Measurements from ENCODE around the gene ZNF429. TPM values are rescaled to one million over a fixed set of nuclear protein-coding genes. Genes with fewer than 3 reads are reported as not detected.

Gene ZNF429
- total RNA-seq, 1 donor = 26.1 TPM

GRCh38 chr19:21587549-21587948, 82.1 kb downstream of the ZNF429 start:
- no peak for DNase-seq (ENCODE audit: low read depth in 2 of 3, low spot score in 2 of 3)

GRCh38 chr19:21588065-21588601, 82.7 kb downstream of the ZNF429 start:
- DNase-seq (ENCODE audit: low read depth in 2 of 3, low spot score in 2 of 3) = no peak

GRCh38 chr19:21590867-21591266, 85.5 kb downstream of the ZNF429 start:
- no peak for DNase-seq (ENCODE audit: low read depth in 2 of 3, low spot score in 2 of 3)

GRCh38 chr19:21593008-21593481, 87.6 kb downstream of the ZNF429 start:
- DNase-seq (ENCODE audit: low read depth in 2 of 3, low spot score in 2 of 3) = no peak

GRCh38 chr19:21593502-21593901, 88.1 kb downstream of the ZNF429 start:
- no peak for DNase-seq (ENCODE audit: low read depth in 2 of 3, low spot score in 2 of 3)

- DNase-seq (ENCODE audit: low read depth in 2 of 3, low spot score in 2 of 3) = peak in 2 of 3 donors; percentile 66 to 87
These were observed 88.8 kb downstream of the ZNF429 start for GRCh38 chr19:21593934-21594820.

- no peak for DNase-seq (ENCODE audit: low read depth in 2 of 3, low spot score in 2 of 3)
These were observed 89.8 kb downstream of the ZNF429 start for GRCh38 chr19:21595185-21595584.

- no peak for DNase-seq (ENCODE audit: low read depth in 2 of 3, low spot score in 2 of 3)
These were observed 96.8 kb downstream of the ZNF429 start for GRCh38 chr19:21602082-21602658.

GRCh38 chr19:21602659-21603430, 97.4 kb downstream of the ZNF429 start:
- peak in 1 of 3 donors; percentile 86 for DNase-seq (ENCODE audit: low read depth in 2 of 3, low spot score in 2 of 3)

- DNase-seq (ENCODE audit: low read depth in 2 of 3, low spot score in 2 of 3) = no peak
These were observed 98.2 kb downstream of the ZNF429 start for GRCh38 chr19:21603431-21604231.

GRCh38 chr19:21604351-21604926, 99.0 kb downstream of the ZNF429 start:
- peak in 1 of 3 donors; percentile 69 for DNase-seq (ENCODE audit: low read depth in 2 of 3, low spot score in 2 of 3)

Other genes with a start within 250 kb of the ZNF429 start
- 7.3 TPM for gene ZNF708, start 176.2 kb upstream of the ZNF429 start, total RNA-seq
- 8.9 TPM for gene ZNF738, start 146.6 kb upstream of the ZNF429 start, total RNA-seq
- 30.2 TPM for gene ZNF493, start 108.5 kb upstream of the ZNF429 start, total RNA-seq